Activated CD8-positive, alpha-beta T cell treated with anti-CD3 and anti-CD28 coated beads for 36 hours (primary cell): ENCODE results near the gene EFHD1. TPM values are rescaled to one million over a fixed set of nuclear protein-coding genes. Genes with fewer than 3 reads are reported as not detected.
A peak's percentile ranks its signal among the peaks of the same experiment; 100 is the strongest.

ENCODE experiments used
- ATAC-seq: fragments of 200-7000 bp; cut with Tn5 transposase; one replicate; pipeline ENCODE4 v1.10.0; 2021; ENCODE audit warnings: mild to moderate bottlenecking, moderate library complexity
- CTCF ChIA-PET: fragments of 350-600 bp; sonication (Branson Sonifier 250); formaldehyde crosslinking; loops from one replicate; lab custom pipeline; 2021; ENCODE audit warnings: antibody characterized with exemption; lab: Charles Lee
- POLR2A ChIA-PET: fragments of 350-600 bp; sonication (Branson Sonifier 250); formaldehyde crosslinking; loops from one replicate; lab custom pipeline; 2021; ENCODE audit warnings: antibody characterized with exemption; lab: Charles Lee
- DNase-seq: peaks from one replicate; pipeline ENCODE4 v3.0.0-alpha.2; 2020
- H3K27ac Mint-ChIP-seq: one replicate; pipeline ENCODE4 v1.8.0; 2021; ENCODE audit warnings: mild to moderate bottlenecking, mixed read lengths
- H3K27me3 Mint-ChIP-seq: one replicate; pipeline ENCODE4 v1.8.0; 2021; ENCODE audit warnings: mixed read lengths
- H3K36me3 Mint-ChIP-seq: one replicate; pipeline ENCODE4 v1.8.0; 2021; ENCODE audit warnings: low read depth, mixed read lengths
- H3K4me1 Mint-ChIP-seq: one replicate; pipeline ENCODE4 v1.8.0; 2021; ENCODE audit warnings: low read depth, mixed read lengths
- H3K4me3 Mint-ChIP-seq: one replicate; pipeline ENCODE4 v1.8.0; 2021; ENCODE audit warnings: mild to moderate bottlenecking, moderate library complexity, mixed read lengths
- H3K9me3 Mint-ChIP-seq: one replicate; pipeline ENCODE4 v1.8.0; 2021; ENCODE audit warnings: mixed read lengths
- CTCF ChIP-seq: fragments of 200-600 bp; IDR thresholded peaks from one replicate; pipeline ENCODE4 v1.8.0; 2022; ENCODE audit warnings: antibody characterized with exemption, mild to moderate bottlenecking
- intact Hi-C: fragments of 100-400 bp; cut with micrococcal nuclease; formaldehyde crosslinking; loops from one replicate; pipeline ENCODE4 v1.10.0; 2022
- total RNA-seq, 2 experiments: library from RNA; stranded (reverse); gene quantifications; one replicate each; pipeline ENCODE4 v1.2.3, GENCODE V29; 2021

Gene EFHD1
- total RNA-seq, 2 experiments from 2014 or later = 0.70 to 1.2 TPM

- CTCF ChIA-PET = interaction anchor here (1.3 to 1.4 kb wide), 2 partner anchors 15 to 63 kb away, joined by 3 read pairs; no protein-coding TSS in a partner anchor
- H3K27me3 Mint-ChIP-seq = peaks cover 4% of the 10 kb centered on the region
- no peak overlapping the region for H3K27ac Mint-ChIP-seq
- no peaks in the 10 kb centered on the region for H3K36me3 Mint-ChIP-seq
- H3K9me3 Mint-ChIP-seq = no peaks in the 10 kb centered on the region
- ATAC-seq = no peak
- DNase-seq = no peak
- no peak for TF ChIP-seq CTCF
- POLR2A ChIA-PET = no interaction called here
- no peaks in the 10 kb centered on the region for H3K4me1 Mint-ChIP-seq
- intact Hi-C loops = no loop called here
- H3K4me3 Mint-ChIP-seq = no peak overlapping the region
These were observed 34.7 kb downstream of the EFHD1 start for GRCh38 chr2:232667989-232668583.

GRCh38 chr2:232668805-232669444 lies 35.5 kb downstream of the EFHD1 start:
- POLR2A ChIA-PET = no interaction called here
- intact Hi-C loops = no loop called here
- CTCF ChIA-PET = interaction anchor here (1.4 to 1.8 kb wide), 2 partner anchors 55 to 58 kb away, joined by 3 to 4 read pairs; no protein-coding TSS in a partner anchor
- H3K27me3 Mint-ChIP-seq = peaks cover 6% of the 10 kb centered on the region
- no peak for TF ChIP-seq CTCF
- H3K9me3 Mint-ChIP-seq = no peaks in the 10 kb centered on the region
- peak; percentile 42 for ATAC-seq
- no peak overlapping the region for H3K4me3 Mint-ChIP-seq
- H3K27ac Mint-ChIP-seq = no peak overlapping the region
- peak; percentile 12 for DNase-seq
- no peaks in the 10 kb centered on the region for H3K36me3 Mint-ChIP-seq
- H3K4me1 Mint-ChIP-seq = no peaks in the 10 kb centered on the region

GRCh38 chr2:232672588-232672987 lies 39.2 kb downstream of the EFHD1 start:
- no peak overlapping the region for H3K4me3 Mint-ChIP-seq
- no peaks in the 10 kb centered on the region for H3K36me3 Mint-ChIP-seq
- intact Hi-C loops = no loop called here
- peaks cover 4% of the 10 kb centered on the region for H3K4me1 Mint-ChIP-seq
- ChIA-PET POLR2A (no interaction called here), CTCF (no interaction called here)
- no peak for DNase-seq
- ATAC-seq = no peak
- no peak overlapping the region for H3K27ac Mint-ChIP-seq
- TF ChIP-seq CTCF = no peak
- H3K27me3 Mint-ChIP-seq = peaks cover 8% of the 10 kb centered on the region
- H3K9me3 Mint-ChIP-seq = no peaks in the 10 kb centered on the region

- no peak for TF ChIP-seq CTCF
- intact Hi-C loops = no loop called here
- ATAC-seq = no peak
- no peak for DNase-seq
- Mint-ChIP-seq H3K36me3 (no peaks in the 10 kb centered on the region), H3K4me1 (peaks cover 4% of the 10 kb centered on the region), H3K27me3 (peaks cover 9% of the 10 kb centered on the region), H3K9me3 (no peaks in the 10 kb centered on the region), H3K27ac (no peak overlapping the region), H3K4me3 (no peak overlapping the region)
- CTCF ChIA-PET = no interaction called here
- POLR2A ChIA-PET = no interaction called here
These were observed 41.1 kb downstream of the EFHD1 start for GRCh38 chr2:232674491-232674890.

- CTCF ChIA-PET = no interaction called here
- Mint-ChIP-seq H3K9me3 (no peaks in the 10 kb centered on the region), H3K27me3 (peaks cover 11% of the 10 kb centered on the region), H3K27ac (no peak overlapping the region), H3K4me1 (peaks cover 4% of the 10 kb centered on the region), H3K4me3 (no peak overlapping the region), H3K36me3 (no peaks in the 10 kb centered on the region)
- intact Hi-C loops = no loop called here
- no peak for TF ChIP-seq CTCF
- no peak for DNase-seq
- no peak for ATAC-seq
- POLR2A ChIA-PET = no interaction called here
These were observed 42.0 kb downstream of the EFHD1 start for GRCh38 chr2:232675381-232675780.
